HUES64 (cell line): ENCODE results near the gene PPP1R3D.

Source experiments
- H3K27ac ChIP-seq: 2 replicates; pipeline ENCODE4 v1.7.0; 2013; ENCODE audit warnings: low read depth, low read length, inconsistent platforms
- H3K27me3 ChIP-seq: 2 replicates; pipeline ENCODE4 v1.6.1; 2013; ENCODE audit warnings: mild to moderate bottlenecking, low read length; ENCODE audit not compliant: insufficient read depth
- H3K36me3 ChIP-seq: 2 replicates; pipeline ENCODE4 v1.6.1; 2013; ENCODE audit warnings: mild to moderate bottlenecking, low read length; ENCODE audit not compliant: insufficient read depth
- H3K4me1 ChIP-seq: 2 replicates; pipeline ENCODE4 v1.6.1; 2013; ENCODE audit warnings: mild to moderate bottlenecking, low read length, moderate library complexity; ENCODE audit not compliant: insufficient read depth
- H3K4me3 ChIP-seq: 2 replicates; pipeline ENCODE4 v1.5.1; 2013; ENCODE audit warnings: mild to moderate bottlenecking, low read length, moderate library complexity
- H3K9ac ChIP-seq: 2 replicates; pipeline ENCODE4 v1.6.1; 2013; ENCODE audit warnings: mild to moderate bottlenecking, low read depth, low read length
- H3K9me3 ChIP-seq: 2 replicates; pipeline ENCODE4 v1.6.1; 2013; ENCODE audit warnings: low read depth, low read length; ENCODE audit not compliant: insufficient read depth
- WGBS: fragments of 150-250, 120-280 bp; methylation state at CpG from one replicate; pipeline ENCODE4 v1.1.7; 2013; ENCODE audit warnings: missing lambda C conversion rate; 5-methylcytosine and 5-hydroxymethylcytosine counted together

PPP1R3D gene

DNA sequence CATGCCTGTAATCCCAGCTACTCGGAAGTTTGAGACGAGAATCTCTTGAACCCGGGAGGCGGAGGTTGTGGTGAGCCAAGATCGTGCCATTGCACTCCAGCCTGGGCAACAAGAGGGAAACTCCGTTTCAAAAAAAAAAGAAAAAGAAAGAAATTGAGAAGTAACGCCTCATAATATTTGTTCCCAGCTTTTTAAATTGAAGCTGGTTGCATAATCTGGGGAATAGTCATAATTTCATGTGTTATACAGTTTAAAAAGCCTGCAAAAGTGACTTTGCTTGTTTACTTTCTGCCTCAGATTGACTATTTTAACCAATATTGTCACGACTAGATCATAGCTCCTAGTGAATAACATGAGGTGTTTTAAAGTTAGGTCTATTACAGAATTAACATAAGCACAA, 7.3 kb upstream of the PPP1R3D start:
- peaks cover 33% of the 10 kb centered on the region for H3K36me3 ChIP-seq
- H3K27me3 ChIP-seq, result no peaks in the 10 kb centered on the region
- peaks cover 13% of the 10 kb centered on the region for H3K4me1 ChIP-seq
- H3K27ac ChIP-seq, result no peak overlapping the region
- H3K4me3 ChIP-seq, result no peak overlapping the region
- H3K9ac ChIP-seq, result no peak overlapping the region
- WGBS, result 96% methylated on average over 7 of the region's 8 CpGs
- H3K9me3 ChIP-seq, result no peaks in the 10 kb centered on the region

DNA sequence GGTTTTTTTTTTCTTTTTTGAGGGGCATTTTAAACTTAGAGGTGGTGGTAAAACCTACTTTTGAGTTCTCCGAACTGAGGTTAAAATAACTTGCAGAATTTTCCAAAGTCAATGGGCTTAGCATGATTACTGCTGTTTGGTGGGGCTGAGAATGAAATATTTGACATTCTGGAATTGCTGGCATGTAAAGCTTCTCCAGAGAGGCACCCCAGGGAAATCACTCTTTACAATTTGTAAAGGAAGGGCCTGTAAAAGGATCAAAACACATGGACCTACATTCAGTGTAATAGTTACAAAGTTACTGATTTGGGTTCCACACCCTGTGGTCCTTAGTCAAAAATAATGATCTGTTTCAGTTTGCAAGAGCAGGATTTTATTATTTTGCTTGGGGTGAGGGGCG, 5.6 kb upstream of the PPP1R3D start:
- H3K4me3 ChIP-seq, result no peak overlapping the region
- H3K27ac ChIP-seq, result peak overlapping the region; percentile 9; the same call in 1 of the 2 replicates
- no peaks in the 10 kb centered on the region for H3K27me3 ChIP-seq
- peaks cover 37% of the 10 kb centered on the region for H3K36me3 ChIP-seq
- H3K9me3 ChIP-seq, result no peaks in the 10 kb centered on the region
- H3K4me1 ChIP-seq, result peaks cover 23% of the 10 kb centered on the region
- peak overlapping the region; percentile 30; the same call in 1 of the 2 replicates for H3K9ac ChIP-seq
- 84% methylated on average over 2 of the region's 2 CpGs for WGBS

DNA sequence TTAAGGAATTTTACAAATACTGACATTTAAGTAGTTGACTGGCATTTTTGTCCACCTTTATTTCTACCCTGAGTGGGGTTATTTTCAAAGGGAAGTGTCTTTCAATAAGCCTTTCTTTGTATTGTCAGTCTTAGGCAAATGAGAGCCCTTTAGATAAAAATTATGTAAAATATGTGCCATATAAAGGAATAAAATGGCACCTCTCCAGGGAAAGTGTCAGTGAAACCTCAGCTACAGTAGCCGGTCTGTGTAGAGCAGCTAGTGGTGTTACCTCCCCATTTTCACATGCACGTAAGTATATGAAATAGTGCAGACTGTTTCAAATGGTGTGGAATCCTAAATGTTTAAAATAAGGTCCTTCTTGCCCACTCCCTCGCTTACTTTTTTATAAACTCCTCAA, 5.1 kb upstream of the PPP1R3D start:
- no peak overlapping the region; the same call in 1 of the 2 replicates for H3K9ac ChIP-seq
- peaks cover 23% of the 10 kb centered on the region for H3K4me1 ChIP-seq
- peaks cover 36% of the 10 kb centered on the region for H3K36me3 ChIP-seq
- WGBS, result 92% methylated on average over 2 of the region's 3 CpGs
- peak overlapping the region; percentile 9; the same call in 1 of the 2 replicates for H3K27ac ChIP-seq
- no peaks in the 10 kb centered on the region for H3K27me3 ChIP-seq
- no peaks in the 10 kb centered on the region for H3K9me3 ChIP-seq
- no peak overlapping the region for H3K4me3 ChIP-seq

DNA sequence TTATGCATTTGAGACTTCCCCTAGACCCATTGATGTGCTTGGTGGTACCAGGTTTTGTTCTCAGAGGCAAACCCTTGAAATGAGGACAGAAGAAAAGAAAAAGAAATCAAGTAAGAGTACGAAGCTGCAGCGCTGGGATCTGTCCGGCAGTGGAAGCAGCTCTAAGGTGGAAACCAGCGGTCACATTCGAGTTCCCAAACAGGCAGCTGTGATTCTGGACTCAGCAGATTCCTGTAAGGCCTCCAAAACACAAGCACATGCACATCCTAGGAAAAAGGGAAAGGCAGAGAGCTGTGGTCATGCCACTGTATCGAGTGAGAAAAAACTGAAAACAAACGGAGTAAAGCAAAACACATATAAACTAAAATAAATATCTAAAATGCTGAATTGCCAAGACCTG, 4.6 kb upstream of the PPP1R3D start:
- WGBS, result 95% methylated on average over 5 of the region's 7 CpGs
- Histone ChIP-seq H3K9ac (no peak overlapping the region), H3K9me3 (no peaks in the 10 kb centered on the region), H3K27ac (no peak overlapping the region; the same call in 1 of the 2 replicates), H3K27me3 (peaks cover 3% of the 10 kb centered on the region; the same call in 1 of the 2 replicates), H3K36me3 (peaks cover 35% of the 10 kb centered on the region), H3K4me3 (no peak overlapping the region), H3K4me1 (peaks cover 23% of the 10 kb centered on the region)

DNA sequence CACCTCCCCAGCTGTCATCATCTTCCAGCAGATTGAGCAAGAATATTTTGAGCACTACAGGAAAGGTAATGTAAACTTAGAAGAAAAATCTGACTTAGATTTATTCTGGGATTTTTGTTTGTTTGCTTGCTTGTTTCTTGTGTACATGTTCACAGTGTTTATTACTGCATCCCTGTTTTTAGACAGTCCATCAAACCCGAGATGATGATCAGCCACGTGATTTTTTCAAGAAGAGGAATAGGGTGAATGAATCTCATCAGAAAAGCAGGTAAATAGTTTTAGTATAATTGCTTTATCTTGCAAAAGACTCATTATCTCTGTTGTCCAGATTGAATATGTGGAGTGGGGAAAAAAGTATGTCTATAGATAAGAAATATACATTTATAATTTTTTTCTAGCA, 2.1 kb upstream of the PPP1R3D start:
- WGBS, result 98% methylated on average over 2 of the region's 2 CpGs
- Histone ChIP-seq H3K4me3 (no peak overlapping the region), H3K36me3 (peaks cover 35% of the 10 kb centered on the region)

DNA sequence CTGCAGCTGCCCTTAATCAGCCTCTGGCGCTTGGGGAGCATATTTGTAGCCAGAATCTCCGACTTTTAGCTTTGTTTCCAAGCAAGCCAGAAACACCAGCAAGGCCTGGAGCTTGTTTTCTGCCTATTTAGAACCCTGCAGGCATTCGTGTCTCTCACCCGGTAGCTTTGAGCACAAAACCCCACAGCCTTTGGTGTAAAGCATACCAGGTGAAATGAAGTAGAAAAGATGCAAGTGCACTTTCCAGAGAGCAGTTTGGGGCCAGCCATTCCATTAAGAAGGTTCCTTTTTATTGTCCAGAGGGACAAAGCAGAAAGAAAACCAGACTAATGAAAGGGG, 820 bp upstream of the PPP1R3D start:
- H3K4me3 ChIP-seq, result peak overlapping the region; percentile 79
- 5% methylated on average over 4 of the region's 4 CpGs for WGBS
- peak overlapping the region; percentile 83 for H3K27ac ChIP-seq
- H3K27me3 ChIP-seq, result peaks cover 37% of the 10 kb centered on the region
- peak overlapping the region; percentile 86 for H3K9ac ChIP-seq
- peaks cover 20% of the 10 kb centered on the region for H3K4me1 ChIP-seq
- H3K36me3 ChIP-seq, result peaks cover 35% of the 10 kb centered on the region
- peaks cover 6% of the 10 kb centered on the region; the same call in 1 of the 2 replicates for H3K9me3 ChIP-seq

More for the DNA sequence above, 2.1 kb upstream of the PPP1R3D start:
- H3K27ac ChIP-seq, result no peak overlapping the region
- no peak overlapping the region for H3K9ac ChIP-seq
- H3K9me3 ChIP-seq, result peaks cover 6% of the 10 kb centered on the region; the same call in 1 of the 2 replicates
- peaks cover 26% of the 10 kb centered on the region for H3K27me3 ChIP-seq
- peaks cover 23% of the 10 kb centered on the region for H3K4me1 ChIP-seq

DNA sequence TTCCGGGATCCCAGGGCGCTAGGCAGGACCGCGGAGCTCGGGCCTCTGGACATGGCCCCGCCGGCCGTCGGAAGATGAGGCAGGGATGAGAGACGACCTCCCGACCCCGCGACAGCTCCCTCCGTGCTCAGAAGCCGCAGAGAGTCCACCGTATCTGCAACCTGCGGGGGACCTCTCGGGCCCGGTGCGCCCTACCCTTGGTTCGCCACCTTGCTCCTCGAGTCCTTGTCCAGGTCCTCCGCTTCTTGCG, 301 bp downstream of the PPP1R3D start:
- H3K36me3 ChIP-seq, result peaks cover 28% of the 10 kb centered on the region
- H3K9ac ChIP-seq, result peak overlapping the region; percentile 55; the same call in 1 of the 2 replicates
- peaks cover 6% of the 10 kb centered on the region; the same call in 1 of the 2 replicates for H3K9me3 ChIP-seq
- H3K27me3 ChIP-seq, result peaks cover 49% of the 10 kb centered on the region
- peaks cover 11% of the 10 kb centered on the region for H3K4me1 ChIP-seq
- 1% methylated on average over 24 of the region's 24 CpGs for WGBS
- peak overlapping the region; percentile 58; the same call in 1 of the 2 replicates for H3K27ac ChIP-seq
- H3K4me3 ChIP-seq, result peak overlapping the region; percentile 79

DNA sequence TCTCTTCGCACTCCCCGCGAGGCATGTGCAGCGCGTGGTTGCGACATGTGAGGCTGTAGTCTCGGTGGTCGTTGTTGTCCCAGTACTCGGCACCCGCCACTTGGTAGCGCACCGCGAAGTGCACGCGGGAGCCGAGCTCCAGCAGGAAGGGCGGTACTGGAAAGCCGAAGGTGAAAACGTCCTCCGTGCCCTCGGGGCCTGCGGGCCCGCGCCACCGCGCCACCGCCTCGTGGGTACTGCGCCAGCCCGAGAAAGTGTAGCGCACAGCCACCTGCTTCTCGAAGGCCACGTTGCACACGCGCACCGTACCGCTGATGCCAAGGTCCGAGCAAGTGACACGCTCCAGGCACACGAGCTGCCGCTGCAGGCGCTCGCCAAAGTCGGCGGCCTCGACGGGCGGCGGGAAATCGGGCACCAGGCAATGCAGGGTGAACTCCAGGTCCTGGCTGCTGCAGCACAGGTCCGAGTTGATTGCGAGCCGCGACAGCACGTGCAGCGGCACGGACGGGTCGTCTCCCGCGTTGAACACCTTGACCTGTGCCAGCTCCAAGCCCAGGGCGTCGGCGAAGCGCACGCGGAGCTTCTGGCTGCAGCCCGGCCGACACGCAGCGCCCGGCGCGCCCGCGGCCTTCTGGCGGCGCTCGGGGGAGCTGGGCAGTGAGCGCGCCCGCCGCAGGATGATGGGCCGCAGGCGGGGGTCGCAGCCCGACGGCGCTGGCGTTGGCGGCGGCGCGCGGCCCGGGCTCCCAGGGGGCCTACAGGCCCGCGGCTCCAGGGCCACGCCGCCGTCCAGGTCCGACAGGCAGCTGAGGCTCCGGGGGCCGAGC, 840 bp downstream of the PPP1R3D start:
- H3K27me3 ChIP-seq, result peaks cover 54% of the 10 kb centered on the region
- no peak overlapping the region; the same call in 1 of the 2 replicates for H3K27ac ChIP-seq

DNA sequence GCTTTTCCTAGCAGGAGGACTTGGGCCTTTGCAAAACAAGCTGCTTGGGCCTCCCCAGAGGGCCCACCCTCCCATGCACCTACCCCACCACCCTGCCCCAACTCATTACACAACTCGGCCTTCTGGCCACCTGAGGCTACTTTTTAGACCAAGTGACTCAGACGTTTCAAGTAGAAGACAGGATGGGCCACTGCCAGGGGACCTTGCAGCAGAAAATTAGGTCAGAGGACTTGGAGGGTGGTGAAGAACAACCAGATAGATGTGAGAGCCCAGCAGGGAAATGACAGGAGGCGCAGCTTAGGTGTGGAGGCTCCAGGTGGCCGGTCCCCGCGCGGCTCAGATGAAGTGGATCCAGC, 1.4 kb downstream of the PPP1R3D start:
- Histone ChIP-seq H3K27me3 (peaks cover 60% of the 10 kb centered on the region), H3K9ac (no peak overlapping the region), H3K4me1 (peaks cover 11% of the 10 kb centered on the region), H3K27ac (no peak overlapping the region), H3K36me3 (peaks cover 16% of the 10 kb centered on the region), H3K4me3 (no peak overlapping the region), H3K9me3 (peaks cover 6% of the 10 kb centered on the region; the same call in 1 of the 2 replicates)
- WGBS, result 95% methylated on average over 7 of the region's 7 CpGs

More for the DNA sequence above, 840 bp downstream of the PPP1R3D start:
- Histone ChIP-seq H3K4me3 (peak overlapping the region; percentile 79), H3K36me3 (peaks cover 22% of the 10 kb centered on the region), H3K4me1 (peaks cover 11% of the 10 kb centered on the region), H3K9me3 (peaks cover 6% of the 10 kb centered on the region; the same call in 1 of the 2 replicates), H3K9ac (peak overlapping the region; percentile 55; the same call in 1 of the 2 replicates)
- 49% methylated on average over 104 of the region's 104 CpGs for WGBS

DNA sequence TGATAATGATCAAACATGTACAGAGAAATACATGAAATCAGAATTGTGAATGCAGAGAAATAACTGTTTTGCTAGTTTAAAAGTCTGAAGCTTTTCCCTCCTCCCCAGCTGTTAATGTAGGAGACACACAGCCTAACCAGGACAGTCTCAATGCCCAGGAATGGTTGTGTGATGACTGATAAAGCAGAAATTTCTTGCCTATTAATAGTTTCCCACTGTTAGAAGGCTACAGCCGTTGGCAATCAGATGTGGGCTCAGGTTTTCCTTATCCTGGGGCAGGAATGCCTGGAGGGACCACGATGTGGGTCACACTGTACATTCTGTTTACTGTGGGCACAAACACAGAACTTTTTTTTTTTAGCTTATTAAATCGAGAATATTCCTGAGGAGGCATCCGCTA, 1.9 kb downstream of the PPP1R3D start:
- no peak overlapping the region for H3K9ac ChIP-seq
- H3K4me3 ChIP-seq, result no peak overlapping the region

DNA sequence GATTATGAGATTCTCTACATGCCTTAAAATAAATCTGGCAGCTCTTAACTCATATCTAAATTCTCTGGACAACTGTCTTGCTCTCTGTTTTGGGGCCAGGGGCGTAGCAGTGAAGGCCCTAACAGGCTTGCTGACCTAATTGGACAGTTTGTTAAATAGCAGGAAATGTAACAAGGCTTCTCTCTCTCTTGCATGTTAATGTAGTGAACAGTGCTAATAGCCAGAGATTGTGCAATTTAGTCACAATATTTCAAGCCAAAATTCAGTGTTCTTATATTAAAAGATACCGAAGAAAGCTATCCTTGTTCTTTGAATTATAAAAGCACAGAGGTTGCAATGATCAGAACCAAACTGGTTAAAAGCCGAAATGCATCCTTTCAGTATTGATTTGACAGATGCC, 3.0 kb downstream of the PPP1R3D start:
- 100% methylated on average over 3 of the region's 3 CpGs for WGBS

More for the DNA sequence above, 1.9 kb downstream of the PPP1R3D start:
- Histone ChIP-seq H3K36me3 (peaks cover 12% of the 10 kb centered on the region), H3K9me3 (peaks cover 6% of the 10 kb centered on the region; the same call in 1 of the 2 replicates), H3K27me3 (peaks cover 63% of the 10 kb centered on the region), H3K27ac (no peak overlapping the region), H3K4me1 (peaks cover 11% of the 10 kb centered on the region)
- WGBS, result 94% methylated on average over 4 of the region's 4 CpGs

More for the DNA sequence above, 3.0 kb downstream of the PPP1R3D start:
- Histone ChIP-seq H3K27me3 (peaks cover 71% of the 10 kb centered on the region), H3K36me3 (peaks cover under 1% of the 10 kb centered on the region), H3K4me3 (no peak overlapping the region), H3K9me3 (peaks cover 6% of the 10 kb centered on the region; the same call in 1 of the 2 replicates), H3K27ac (no peak overlapping the region), H3K4me1 (peaks cover 11% of the 10 kb centered on the region), H3K9ac (no peak overlapping the region)
